HepG2 (cell line): Measurements from ENCODE around the gene DLST. TPM values are rescaled to one million over a fixed set of nuclear protein-coding genes. Genes with fewer than 3 reads are reported as not detected.

Experiments
- ATAC-seq: fragments of 200-7000 bp; cut with Tn5 transposase; 3 replicates; pipeline ENCODE4 v1.9.1; 2020; ENCODE audit warnings: mild to moderate bottlenecking, moderate library complexity
- BruUV-seq: library from RNA; stranded (reverse); fragments of 400-500 nt; replicated peaks from 2 replicates; lab custom pipeline; 2021; lab: Mats Ljungman, UMichigan
- CTCF ChIA-PET: fragments of 300-600 bp; formaldehyde crosslinking; extraction: SDS; loops from one replicate; lab custom pipeline; 2021; ENCODE audit warnings: low total read pairs, inconsistent platforms, low intra/inter-chr PET ratio; lab: Yijun Ruan, JAX
- POLR2A ChIA-PET: fragments of 350-600 bp; sonication (Branson Sonifier 250); formaldehyde crosslinking; loops from one replicate; lab custom pipeline; 2020; ENCODE audit warnings: antibody characterized with exemption, inconsistent platforms; lab: Yijun Ruan, JAX
- DNase-seq: peaks from one replicate; pipeline ENCODE4 v3.0.0-alpha.2; 2015; ENCODE audit warnings: low spot score
- FAIRE-seq: peaks from 3 replicates; lab custom pipeline; 2011; peaks lifted over from hg19 to GRCh38; lab: Jason Lieb, UNC
- H2AFZ ChIP-seq: one replicate; pipeline ENCODE4 v1.6.1; 2011; ENCODE audit warnings: low read length, inconsistent platforms
- H3K27ac ChIP-seq: fragments of 300-600 bp; 3 replicates; pipeline ENCODE4 v1.8.0; 2011; ENCODE audit warnings: mixed run types, mild to moderate bottlenecking, mixed read lengths, low read length, inconsistent platforms; ENCODE audit not compliant: insufficient read depth; ENCODE audit errors: extremely low read length
- H3K27me3 ChIP-seq, 2 experiments: fragments of 200-600 bp in 1 of 2; 2 replicates in 1 of 2; 3 replicates in 1 of 2; pipeline versions ENCODE4 v1.6.0 to v1.8.0; 2011; ENCODE audit warnings: low read length in 2 of 2, mild to moderate bottlenecking in 2 of 2, moderate library complexity in 2 of 2, inconsistent platforms in 1 of 2; ENCODE audit not compliant: insufficient read depth in 2 of 2, control insufficient read depth in 1 of 2
- H3K36me3 ChIP-seq, 2 experiments: fragments of 200-600 bp in 1 of 2; replicated peaks in 1 of 2; 2 replicates in 1 of 2; 3 replicates in 1 of 2; pipeline versions ENCODE4 v1.5.1 to v1.8.0; 2011; ENCODE audit warnings: low read length in 2 of 2, inconsistent platforms in 1 of 2; ENCODE audit not compliant: insufficient read depth in 2 of 2, control insufficient read depth in 1 of 2
- H3K4me1 ChIP-seq: 2 replicates; pipeline ENCODE4 v1.5.1; 2012; ENCODE audit warnings: low read length, inconsistent platforms; ENCODE audit not compliant: insufficient read depth
- H3K4me2 ChIP-seq: 2 replicates; pipeline ENCODE4 v1.6.0; 2011; ENCODE audit warnings: low read depth, low read length, inconsistent platforms
- H3K4me3 ChIP-seq, 3 experiments: fragments of 200-600 bp in 1 of 3; sonication (generic), shearing (Covaris generic) in 1 of 3; replicated peaks in 1 of 3; 2 replicates each; pipeline ENCODE4 v1.5.1; 2011 to 2016; ENCODE audit warnings: low read length in 3 of 3, inconsistent platforms in 2 of 3, low read depth in 2 of 3, mild to moderate bottlenecking in 2 of 3, control low read depth in 1 of 3, mixed read lengths in 1 of 3; ENCODE audit not compliant: insufficient read depth in 1 of 3
- H3K79me2 ChIP-seq: one replicate; pipeline ENCODE4 v1.6.1; 2011; ENCODE audit warnings: low read length, inconsistent platforms; ENCODE audit not compliant: insufficient read depth
- H3K9ac ChIP-seq: 2 replicates; pipeline ENCODE4 v1.6.0; 2011; ENCODE audit warnings: mild to moderate bottlenecking, low read depth, low read length, inconsistent platforms; ENCODE audit not compliant: insufficient read depth
- H3K9me3 ChIP-seq: 2 replicates; pipeline ENCODE4 v1.5.1; 2012; ENCODE audit warnings: mild to moderate bottlenecking, low read length
- H4K20me1 ChIP-seq: 2 replicates; pipeline ENCODE4 v1.6.0; 2011; ENCODE audit warnings: inconsistent platforms, mild to moderate bottlenecking, low read length, moderate library complexity; ENCODE audit not compliant: insufficient read depth
- FOSL2 ChIP-seq: sonication (generic); formaldehyde crosslinking; IDR thresholded peaks from 2 replicates; pipeline ENCODE4 v1.4.0; 2020; ENCODE audit warnings: missing genetic modification reagents
- HNRNPUL1 ChIP-seq: fragments of 200-400 bp; formaldehyde crosslinking; IDR thresholded peaks from 2 replicates; pipeline ENCODE4 v1.6.1; 2017; ENCODE audit warnings: low read depth, mild to moderate bottlenecking, low read length, moderate library complexity
- KDM6A ChIP-seq: IDR thresholded peaks from 2 replicates; pipeline ENCODE4 v1.6.1; 2016; ENCODE audit warnings: low read depth
- MEF2D ChIP-seq: sonication (generic); formaldehyde crosslinking; IDR thresholded peaks from 2 replicates; pipeline ENCODE4 v1.5.1; 2020; ENCODE audit warnings: mild to moderate bottlenecking, missing genetic modification reagents
- SMAD1 ChIP-seq: sonication (generic); formaldehyde crosslinking; IDR thresholded peaks from 2 replicates; pipeline ENCODE4 v1.4.0; 2020; ENCODE audit warnings: missing genetic modification reagents, low read depth, mild to moderate bottlenecking, borderline replicate concordance
- THYN1 ChIP-seq: sonication (generic); formaldehyde crosslinking; IDR thresholded peaks from 2 replicates; pipeline ENCODE4 v1.8.1; 2023; ENCODE audit warnings: low read depth, mild to moderate bottlenecking, moderate library complexity, missing genetic modification reagents, borderline replicate concordance
- ZC3H13 ChIP-seq: sonication (generic); formaldehyde crosslinking; IDR thresholded peaks from 2 replicates; pipeline ENCODE4 v1.8.1; 2023; ENCODE audit warnings: mild to moderate bottlenecking, missing genetic modification reagents, moderate library complexity
- WGBS: methylation state at CpG from one replicate; pipeline ENCODE4 v1.1.6; 2017; ENCODE audit warnings: low lambda C conversion rate; 5-methylcytosine and 5-hydroxymethylcytosine counted together
- in situ Hi-C: cut with HindIII; loops from 2 replicates; pipeline ENCODE4 v1.10.0; 2017; ENCODE audit warnings: low pct_unique_long_range_greater_than_20kb; ENCODE audit not compliant: extremely low pct_ligation_motif_present
- intact Hi-C: fragments of 100-400 bp; cut with micrococcal nuclease; formaldehyde crosslinking; loops from one replicate; pipeline ENCODE4 v1.10.0; 2022; ENCODE audit not compliant: unreplicated experiment
- polyA plus RNA-seq, 8 experiments: library from polyadenylated mRNA; depleted of rRNA in 3 of 8; stranded (reverse) in 7 of 8; unstranded in 1 of 8; fragments of >200 nt; fragmentation: Illumina TruSeq in 4 of 8; extraction: Trizol in 4 of 8; gene quantifications; 2 replicates each; pipeline versions ENCODE4 v1.2.1 to v1.2.3, GENCODE V29; 2011 to 2016; ENCODE audit warnings: low read depth in 4 of 8, missing spikeins in 1 of 8, mixed read lengths in 1 of 8; ENCODE audit not compliant: insufficient read depth in 1 of 8
- total RNA-seq, 5 experiments: library from RNA; depleted of rRNA; stranded (reverse); fragments of >200 nt; fragmentation: Illumina TruSeq; extraction: Trizol; gene quantifications; 2 replicates each; pipeline ENCODE4 v1.2.3, GENCODE V29; 2016; ENCODE audit warnings: low read depth in 1 of 5
- TF ChIP-seq, protein P1 (sequence below): sonication (generic); formaldehyde crosslinking; IDR thresholded peaks from 2 replicates; pipeline ENCODE4 v1.4.0; 2020; ENCODE audit warnings: missing genetic modification reagents, low read depth, mild to moderate bottlenecking, borderline replicate concordance

Gene DLST
- total and polyA plus RNA-seq, 2 of the 13 experiments (the other 11 are each of a cell fraction or from before 2014, with no cell fraction given) = 56.5 to 94.3 TPM

- TF ChIP-seq, protein P1, sequence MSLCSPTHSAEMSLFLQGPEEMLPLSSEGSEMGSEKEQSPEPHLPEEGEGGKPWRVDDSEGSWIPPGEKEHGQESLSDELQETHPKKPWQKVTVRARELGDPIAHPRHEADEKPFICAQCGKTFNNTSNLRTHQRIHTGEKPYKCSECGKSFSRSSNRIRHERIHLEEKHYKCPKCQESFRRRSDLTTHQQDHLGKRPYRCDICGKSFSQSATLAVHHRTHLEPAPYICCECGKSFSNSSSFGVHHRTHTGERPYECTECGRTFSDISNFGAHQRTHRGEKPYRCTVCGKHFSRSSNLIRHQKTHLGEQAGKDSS (CRISPR knock-in tag) = no peak
- TF ChIP-seq THYN1 (CRISPR knock-in tag) = no peak
- TF ChIP-seq FOSL2 (CRISPR knock-in tag) = no peak
- no peak for TF ChIP-seq MEF2D
- TF ChIP-seq HNRNPUL1 = no peak
- TF ChIP-seq SMAD1 (CRISPR knock-in tag) = no peak
- no peak for TF ChIP-seq KDM6A (CRISPR knock-in tag)
- TF ChIP-seq, all 625 proteins: peak for 0
Observed at GRCh38 chr14:74836251-74836960, 45.3 kb upstream of the DLST start (continued).

DNA sequence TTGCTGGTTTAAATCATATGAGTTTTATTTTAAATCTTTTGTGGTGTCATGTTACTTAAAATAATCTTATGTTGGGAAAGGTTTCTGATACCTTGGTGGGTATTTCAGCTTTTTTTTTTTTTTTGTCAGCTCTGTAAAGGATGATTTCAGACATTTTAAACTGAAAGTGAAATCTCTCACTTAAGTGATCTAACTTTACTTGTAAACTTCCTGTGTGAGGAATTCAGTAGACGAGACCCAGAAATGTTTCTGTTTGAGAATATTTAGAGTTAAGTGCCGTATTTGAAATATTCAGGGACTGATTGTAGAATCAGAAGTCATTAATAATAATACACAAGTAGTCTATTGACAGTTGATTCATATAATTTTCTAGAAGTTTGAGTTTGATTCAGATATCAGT lies 43.5 kb upstream of the DLST start:
- H3K27ac ChIP-seq = no peak overlapping the region
- no peak for TF ChIP-seq ZC3H13 (CRISPR knock-in tag)

More for the DNA sequence above, 43.5 kb upstream of the DLST start:
- ATAC-seq (no peak), FAIRE-seq (no peak), DNase-seq (no peak)
- no peaks in the 10 kb centered on the region for H4K20me1 ChIP-seq
- WGBS = 94% methylated on average over 2 of the region's 2 CpGs
- H3K79me2 ChIP-seq = no peaks in the 10 kb centered on the region
- no peak overlapping the region for H3K4me2 ChIP-seq
- no TSS peak for BruUV-seq
- H3K36me3 ChIP-seq = peaks cover 1 to 17% of the 10 kb centered on the region in 2 experiments; a peak in 2 of 5 replicates
- H3K4me1 ChIP-seq = peaks cover 11% of the 10 kb centered on the region
- no peak overlapping the region for H3K4me3 ChIP-seq
- H2AFZ ChIP-seq = no peak overlapping the region
- in situ Hi-C loops (no loop called here), intact Hi-C loops (no loop called here)
- no peaks in the 10 kb centered on the region for H3K27me3 ChIP-seq
- ChIA-PET POLR2A (no interaction called here), CTCF (no interaction called here)
- no peak overlapping the region for H3K9ac ChIP-seq
- no peaks in the 10 kb centered on the region for H3K9me3 ChIP-seq
